GM10847 (cell line): Measurements from ENCODE around the gene LAMA3.

ENCODE experiments used
- POLR2A ChIP-seq: IDR thresholded peaks from 2 replicates; pipeline ENCODE4 v1.6.1; 2011; ENCODE audit not compliant: insufficient read length; ENCODE audit errors: extremely low read depth

The LAMA3 gene

GRCh38 chr18:24003903-24004640, 314.8 kb downstream of the LAMA3 start:
- no peak for TF ChIP-seq POLR2A
